Measurements from ENCODE around the gene TRPC1.
"Not testable (repeated sequence)": the region's sequence is repeated elsewhere in the genome, so short reads cannot be mapped to it uniquely, and the experiment has no call there.

Gene TRPC1

DNA sequence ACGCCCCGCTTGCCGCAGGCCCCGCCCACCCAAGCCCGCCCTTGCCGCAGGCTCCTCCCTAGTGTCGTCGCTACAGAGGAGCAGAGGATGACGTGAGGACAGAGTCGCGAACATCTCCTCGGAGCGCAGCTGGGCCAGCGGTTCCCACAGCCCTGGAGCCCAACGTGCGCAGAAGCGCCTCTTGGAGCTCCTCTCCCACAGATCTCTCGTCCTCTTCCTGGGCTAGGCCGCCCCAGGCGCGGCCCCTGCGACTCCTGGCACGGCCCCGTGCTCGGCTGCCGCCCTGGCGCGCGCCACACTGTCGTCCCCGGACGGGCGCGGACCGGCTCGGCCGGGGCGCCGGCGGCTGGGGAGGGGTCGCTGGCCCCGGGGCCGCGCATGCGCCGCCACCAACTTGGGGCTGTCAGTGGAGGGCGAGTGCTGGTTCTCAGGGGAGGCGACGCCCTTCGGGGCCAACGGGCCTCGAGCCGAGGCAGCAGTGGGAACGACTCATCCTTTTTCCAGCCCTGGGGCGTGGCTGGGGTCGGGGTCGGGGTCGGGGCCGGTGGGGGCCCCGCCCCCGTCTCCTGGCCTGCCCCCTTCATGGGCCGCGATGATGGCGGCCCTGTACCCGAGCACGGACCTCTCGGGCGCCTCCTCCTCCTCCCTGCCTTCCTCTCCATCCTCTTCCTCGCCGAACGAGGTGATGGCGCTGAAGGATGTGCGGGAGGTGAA, at the start of gene TRPC1:
Gene TRPC1 (plus strand): TSS at position 67 of the 714 bp plus-strand sequence. CDS start 526 bp downstream, at position 593.
- peak; percentile 83 to 87 for DNase-seq

DNA sequence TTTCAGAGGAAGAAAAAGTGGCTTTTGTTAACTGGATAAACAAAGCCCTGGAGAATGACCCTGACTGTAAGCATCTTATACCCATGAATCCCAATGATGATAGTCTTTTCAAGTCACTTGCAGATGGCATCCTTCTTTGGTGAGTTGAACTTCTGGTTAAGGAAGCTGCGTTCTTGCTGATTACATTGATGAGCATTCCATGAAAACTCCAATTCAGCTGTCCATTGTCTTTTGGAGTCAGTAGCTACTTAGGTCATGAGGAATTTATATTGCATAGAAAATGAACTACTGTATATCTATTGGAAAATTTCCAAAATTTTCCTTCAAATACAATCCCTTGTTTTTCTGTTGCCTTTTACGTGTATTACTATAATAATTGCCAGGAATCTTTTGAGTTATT, 47.7 kb upstream of the TRPC1 start:
- DNase-seq: no peak

DNA sequence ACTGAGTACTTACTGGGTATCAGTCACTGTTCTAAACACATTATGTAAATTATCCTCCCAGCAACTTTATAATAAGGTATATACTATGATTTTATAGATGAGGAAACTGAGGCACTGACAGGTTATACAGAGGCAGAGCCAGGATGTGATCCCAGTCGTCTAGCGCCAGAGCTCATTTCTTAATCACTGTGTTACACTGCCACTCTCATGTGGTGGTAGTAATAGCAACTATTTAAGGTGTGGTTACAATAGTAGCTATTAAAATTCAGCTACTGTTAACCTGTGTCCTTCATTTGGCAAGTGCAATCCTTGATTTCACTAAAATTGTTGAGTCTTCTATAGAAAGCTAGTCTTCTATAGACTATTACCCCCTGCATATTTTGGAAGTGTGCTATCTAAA, 43.1 kb upstream of the TRPC1 start:
- DNase-seq: no peak

DNA sequence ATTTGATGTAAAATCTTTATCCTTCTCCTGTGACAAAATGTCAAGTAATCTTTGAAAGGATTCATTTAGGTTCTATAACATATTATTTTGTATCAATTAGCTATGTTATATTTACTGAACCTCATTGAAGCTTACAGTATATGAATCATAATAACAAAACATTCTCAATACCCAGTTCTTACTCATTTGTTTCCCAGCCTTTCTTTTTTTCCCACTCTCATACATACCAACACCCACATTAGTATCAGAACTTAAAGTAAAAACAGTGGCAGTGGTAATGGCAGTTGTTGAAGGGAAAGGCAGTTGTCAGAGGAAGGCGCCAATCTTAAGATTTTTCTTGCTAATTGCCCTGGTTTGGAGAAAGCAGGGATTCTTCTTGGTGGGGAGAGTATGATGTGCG, 33.2 kb upstream of the TRPC1 start:
- DNase-seq: no peak

DNA sequence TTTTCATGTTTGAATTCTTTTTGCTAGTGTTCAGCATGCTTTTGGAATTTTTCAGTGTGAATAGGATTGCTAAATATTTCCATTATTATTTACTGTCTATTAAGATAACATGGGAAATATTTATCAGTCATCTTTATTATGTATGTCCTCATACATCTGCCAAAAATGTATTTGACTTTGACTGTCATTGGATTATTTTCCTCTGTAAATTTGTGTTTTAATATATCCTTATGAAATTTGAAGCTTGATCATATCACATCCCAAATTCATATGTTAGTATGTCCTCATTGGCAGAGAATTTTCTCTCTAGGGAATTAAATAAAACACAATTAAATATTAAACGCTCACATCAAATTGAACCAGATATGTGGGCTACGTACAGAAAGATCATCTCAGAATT, 32.3 kb upstream of the TRPC1 start:
- no peak for DNase-seq

DNA sequence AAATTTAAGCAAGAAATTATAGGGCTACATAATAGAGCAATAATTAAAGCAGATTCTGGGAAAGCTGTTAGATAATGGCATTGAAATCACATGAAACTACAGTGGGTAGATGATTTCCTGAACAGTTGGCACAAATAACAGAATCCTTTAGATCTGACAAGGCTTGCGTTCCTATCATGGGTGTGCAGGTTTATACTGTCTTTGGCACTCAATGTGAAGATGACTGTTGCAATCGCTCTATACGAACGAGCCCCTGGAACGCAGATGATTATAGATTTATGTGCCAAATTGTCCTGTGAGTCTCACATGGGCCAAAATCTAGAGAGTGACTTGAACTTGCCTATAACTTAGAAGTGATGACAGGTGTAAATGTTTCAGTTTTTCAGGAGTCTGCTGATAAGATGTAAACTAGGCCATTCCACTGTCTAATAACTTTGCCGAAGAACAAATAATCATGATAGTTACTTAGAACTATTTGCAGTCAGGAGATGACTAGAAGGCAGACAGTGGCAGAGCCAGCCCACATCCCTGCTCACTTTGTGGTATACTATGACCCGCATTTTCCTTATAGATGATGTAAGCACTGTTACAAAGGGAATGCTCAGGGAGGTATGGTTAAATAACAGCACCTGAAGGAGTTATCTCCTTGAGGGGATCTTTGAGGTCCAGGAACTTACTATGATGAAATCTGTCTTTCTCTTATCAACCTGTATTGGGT, 30.5 kb upstream of the TRPC1 start:
- DNase-seq: no peak

DNA sequence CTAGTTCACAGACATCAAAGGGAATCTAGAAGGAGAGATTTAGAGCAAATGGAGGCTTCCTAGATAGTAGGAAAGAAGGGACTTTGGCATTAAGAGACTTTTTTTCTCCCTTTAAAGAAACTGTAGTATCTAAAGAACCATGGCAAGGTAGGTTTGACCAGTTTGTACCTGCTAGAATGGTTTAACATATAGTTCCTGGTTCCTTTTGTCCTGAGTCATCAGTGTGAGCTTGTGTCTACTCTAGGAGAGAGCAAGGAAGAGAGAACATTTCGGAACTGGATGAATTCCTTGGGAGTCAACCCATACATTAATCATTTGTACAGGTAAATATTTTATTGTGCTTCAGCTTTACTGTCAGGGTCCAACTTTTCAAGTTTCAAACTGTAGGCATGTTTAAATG, 29.6 kb upstream of the TRPC1 start:
- DNase-seq: no peak

DNA sequence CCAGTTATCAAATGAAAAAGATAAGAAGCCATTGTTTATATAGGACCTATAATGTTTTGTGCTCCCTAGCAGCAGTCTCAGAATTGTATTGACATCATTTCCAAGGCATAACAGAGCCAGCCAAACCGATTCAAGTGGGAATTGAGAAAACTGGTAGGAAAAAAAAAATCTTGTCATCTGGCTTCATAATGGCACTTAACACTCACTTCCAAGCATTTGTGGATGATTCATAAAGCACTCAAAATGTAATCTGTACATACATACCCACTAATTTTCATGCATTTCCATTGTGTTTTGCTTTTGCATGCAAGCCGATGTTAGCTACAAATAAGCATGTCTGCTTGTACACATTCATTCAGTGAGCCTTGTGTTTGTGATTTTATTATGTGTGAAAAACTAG, 18.6 kb upstream of the TRPC1 start:
- no peak for DNase-seq

DNA sequence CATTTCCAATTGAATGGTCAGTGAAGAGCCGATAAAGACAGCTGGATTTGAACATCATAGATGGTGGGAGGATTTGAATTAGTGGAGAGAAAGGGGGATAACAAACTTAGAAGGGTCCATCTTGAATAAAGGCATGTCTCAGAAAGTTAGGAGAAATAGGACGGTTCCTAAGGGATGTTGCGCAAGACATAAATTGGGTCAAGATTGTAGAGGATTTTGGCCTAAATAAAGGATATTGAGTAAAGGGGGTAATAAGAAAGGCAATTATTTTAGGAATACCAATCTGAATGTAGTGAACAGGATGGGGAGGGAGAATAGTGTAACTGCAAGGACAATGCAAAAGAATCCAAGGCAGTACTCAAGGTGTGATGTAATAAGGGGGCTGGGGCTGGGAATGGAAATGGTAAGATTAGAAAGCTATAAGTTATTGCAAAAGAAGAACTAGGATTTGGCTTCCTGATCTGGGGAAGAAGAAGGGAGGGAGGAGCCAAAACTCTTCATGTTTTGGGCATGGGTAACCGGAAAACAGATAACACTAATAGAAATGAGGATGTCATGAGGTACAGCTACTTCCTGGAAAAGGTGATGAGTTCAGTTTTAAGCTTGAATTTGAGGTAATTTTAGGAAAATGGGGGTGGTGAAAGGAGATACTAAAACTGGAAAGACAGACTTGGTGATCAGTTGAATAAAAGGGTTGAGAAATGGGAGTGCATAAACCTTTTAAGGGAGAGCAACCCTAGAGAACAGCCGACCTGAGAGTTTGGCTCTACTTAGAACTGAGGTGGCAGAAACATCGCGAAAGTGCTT, 17.3 kb upstream of the TRPC1 start:
- DNase-seq: no peak

DNA sequence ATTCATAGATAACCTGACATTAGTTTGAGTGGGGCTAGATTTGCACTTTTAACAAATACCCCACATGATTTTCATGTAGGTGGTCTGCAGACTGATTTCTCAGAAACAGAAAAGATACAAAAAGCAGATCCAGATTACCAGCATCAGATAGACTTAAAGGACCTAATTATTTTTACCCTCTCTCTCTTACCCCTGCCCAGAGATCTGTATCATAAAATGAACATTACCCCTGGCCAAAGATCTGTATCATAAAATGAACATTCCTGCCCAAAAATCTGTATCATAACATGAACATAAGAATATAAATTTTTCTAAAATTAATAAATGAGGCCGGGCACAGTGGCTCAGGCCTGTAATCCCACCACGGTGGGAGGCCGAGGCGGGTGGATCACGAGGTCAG, 14.6 kb upstream of the TRPC1 start:
- DNase-seq: no peak

DNA sequence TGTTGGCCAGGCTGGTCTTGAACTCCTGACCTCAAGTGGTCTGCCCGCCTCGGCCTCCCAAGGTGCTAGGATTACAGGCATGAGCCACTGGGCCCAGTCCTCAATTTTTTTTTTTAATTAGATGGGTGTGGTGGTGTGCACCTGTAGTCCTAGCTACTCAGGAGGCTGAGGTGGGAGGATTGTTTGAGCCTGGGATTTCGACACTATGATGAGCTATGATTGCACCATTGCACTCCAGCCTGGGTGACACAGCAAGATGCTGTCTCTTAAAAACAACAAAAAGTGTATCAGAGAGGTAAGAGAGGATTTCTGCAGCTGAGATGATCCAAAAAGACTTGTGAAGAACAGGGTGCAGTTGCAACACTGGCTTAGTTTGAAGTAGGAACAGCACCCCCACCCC, 9.0 kb upstream of the TRPC1 start:
- DNase-seq: not testable (repeated sequence)

DNA sequence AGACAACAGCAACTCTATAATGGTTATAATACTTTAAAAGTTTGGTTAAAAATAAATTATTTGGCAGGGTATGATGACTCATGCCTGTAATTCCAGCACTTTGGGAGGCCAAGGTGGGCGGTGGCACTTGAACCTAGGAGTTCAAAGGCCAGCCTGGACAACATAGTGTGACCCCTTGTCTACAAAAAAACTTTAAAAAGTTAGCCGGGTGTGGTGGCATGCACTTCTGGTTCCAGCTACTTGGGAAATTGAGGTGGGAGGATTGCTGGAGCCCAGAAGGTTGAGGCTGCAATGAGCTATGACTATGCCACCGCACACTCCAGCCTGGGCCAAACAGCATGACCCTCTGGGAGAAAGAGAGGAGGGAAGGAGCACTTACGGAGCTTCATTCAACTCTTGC, 7.7 kb upstream of the TRPC1 start:
- no peak for DNase-seq

DNA sequence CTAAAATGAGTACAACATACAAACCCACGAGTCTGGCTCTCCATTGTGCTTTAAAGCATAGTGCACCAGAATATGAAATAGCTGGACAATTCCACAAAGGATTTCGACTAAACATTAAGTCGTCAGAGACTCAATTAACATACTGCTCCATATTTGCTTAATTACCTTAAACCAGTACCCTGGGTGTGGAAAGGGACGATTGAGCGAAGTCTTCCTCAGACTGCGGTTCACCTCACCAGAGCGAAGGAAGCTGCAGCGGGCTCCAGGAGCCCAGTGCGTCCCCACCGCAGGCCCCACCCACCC, 218 bp upstream of the TRPC1 start:
- DNase-seq: no peak

DNA sequence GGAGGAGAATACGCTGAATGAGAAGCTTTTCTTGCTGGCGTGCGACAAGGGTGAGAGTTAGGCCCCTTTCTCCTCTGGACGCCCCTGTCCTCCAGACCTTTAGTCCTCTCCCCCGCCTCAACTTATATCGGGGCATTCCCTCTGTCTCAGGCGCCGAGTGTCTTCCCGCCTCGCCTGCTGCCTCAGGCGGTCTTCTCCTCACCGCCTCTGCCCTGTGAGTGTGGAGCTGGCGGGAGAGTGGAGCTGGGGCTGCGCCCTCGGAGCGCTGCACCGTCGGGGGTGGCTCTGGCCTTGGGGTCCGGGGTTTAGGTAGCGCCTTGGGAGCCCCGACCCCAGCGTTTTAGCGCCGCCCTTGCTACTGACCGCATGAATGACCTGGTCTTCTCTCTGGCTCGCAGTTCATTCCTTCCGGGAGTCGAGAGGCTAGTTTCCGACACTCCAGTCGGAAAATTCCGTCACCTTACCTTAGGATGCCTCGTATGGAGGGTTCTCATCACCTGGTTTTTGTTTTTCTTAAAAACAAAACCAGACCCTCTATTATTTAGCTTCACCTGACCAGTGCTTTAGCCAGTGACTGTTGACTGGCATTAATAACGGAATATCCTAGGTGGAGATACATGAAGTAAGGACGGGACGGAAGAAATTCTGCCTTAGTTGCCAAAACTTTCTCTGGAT, 985 bp downstream of the TRPC1 start:
- DNase-seq: no peak

DNA sequence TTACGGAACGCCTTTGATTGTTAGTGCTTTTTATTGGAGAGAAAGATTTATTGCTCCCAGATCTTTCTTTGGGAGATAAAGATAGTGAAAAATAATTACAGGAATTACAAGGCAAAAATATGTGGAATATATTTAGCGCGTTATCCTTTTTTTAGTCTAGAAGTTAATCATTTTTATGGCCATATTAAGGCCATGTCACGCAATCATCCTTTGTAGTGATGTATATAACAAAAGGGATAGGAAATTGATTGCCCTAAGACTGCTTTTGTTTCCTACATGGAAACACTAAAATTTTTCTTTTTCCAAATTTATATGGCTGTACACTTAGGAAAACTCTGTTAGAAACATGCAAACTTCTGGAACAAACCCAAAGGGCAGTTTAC, 1.5 kb downstream of the TRPC1 start:
- DNase-seq: no peak

DNA sequence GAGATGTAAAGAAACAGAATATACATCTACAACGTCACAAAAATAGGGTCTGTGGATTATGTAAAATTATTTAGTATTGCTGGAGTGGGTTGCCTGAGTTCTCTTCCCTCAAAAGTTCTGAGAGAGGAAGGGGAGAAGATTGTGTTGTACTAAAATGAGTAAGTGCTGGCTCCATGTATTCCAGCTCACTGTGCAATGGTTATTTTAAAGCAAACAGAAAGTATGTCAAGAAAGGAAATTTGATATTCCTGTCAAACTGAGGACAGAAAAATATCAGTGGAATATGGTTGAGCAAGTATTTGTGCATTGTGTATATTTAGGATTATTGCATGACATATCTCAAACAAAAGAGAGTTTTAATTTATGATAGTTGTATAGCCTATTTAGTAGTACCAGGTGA, 2.2 kb downstream of the TRPC1 start:
- DNase-seq: no peak

DNA sequence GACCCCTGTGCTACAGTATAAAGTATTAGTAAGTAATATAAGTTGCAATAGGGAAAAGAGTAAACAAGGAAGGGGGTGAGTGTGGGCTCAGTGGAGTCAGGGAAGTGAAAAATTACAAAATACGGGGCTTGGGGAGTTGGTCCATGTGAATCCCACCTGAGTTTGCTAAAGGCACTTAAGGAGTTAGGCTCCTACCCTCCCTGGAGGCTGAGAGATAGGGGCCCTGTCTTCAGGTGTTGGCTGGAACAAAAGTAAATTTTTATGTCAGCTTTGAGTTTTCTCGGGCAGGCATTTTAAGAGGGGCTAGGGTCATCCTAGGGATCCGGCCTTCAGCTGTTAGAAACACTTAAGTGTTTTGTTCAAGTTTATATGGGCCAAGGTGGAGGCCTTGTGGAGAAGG, 8.2 kb downstream of the TRPC1 start:
- no peak for DNase-seq

DNA sequence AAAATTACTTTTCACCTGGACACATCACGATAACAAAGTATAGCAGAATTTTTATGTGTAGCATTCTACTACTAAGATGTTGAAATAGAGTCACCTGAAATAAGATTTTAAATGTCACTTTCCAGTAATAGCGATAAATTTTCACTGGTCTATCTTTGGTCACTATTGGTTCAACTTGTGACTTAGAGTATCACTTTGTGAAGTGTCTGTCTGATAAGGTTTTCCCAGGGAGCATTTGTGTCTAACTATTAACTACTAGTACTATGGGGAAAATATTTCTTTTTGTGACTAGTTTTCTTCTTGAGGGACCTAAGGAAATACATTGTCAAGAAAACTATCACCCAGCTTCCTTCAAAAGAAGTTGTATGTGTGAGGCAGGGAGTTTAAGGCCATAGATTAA, 11.0 kb downstream of the TRPC1 start:
- no peak for DNase-seq

DNA sequence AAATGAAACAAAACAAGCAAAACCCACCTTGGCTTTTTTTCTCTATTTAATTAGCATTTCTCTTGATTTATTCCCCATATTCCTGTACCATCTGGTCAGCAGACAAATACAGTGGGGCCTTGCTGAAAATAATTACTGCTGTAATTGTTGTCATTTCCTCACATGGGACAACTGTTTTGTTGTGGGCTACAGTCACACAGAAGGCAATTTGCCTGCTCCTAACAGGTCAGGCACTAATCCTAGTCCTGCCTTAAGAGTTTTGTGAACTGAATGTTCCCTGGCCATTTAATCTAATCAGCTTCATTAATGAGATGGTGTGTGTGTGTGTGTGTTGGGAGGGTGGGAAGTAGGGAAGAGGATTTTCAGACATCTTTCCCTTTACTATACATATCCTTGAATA, 11.6 kb downstream of the TRPC1 start:
- DNase-seq: no peak

DNA sequence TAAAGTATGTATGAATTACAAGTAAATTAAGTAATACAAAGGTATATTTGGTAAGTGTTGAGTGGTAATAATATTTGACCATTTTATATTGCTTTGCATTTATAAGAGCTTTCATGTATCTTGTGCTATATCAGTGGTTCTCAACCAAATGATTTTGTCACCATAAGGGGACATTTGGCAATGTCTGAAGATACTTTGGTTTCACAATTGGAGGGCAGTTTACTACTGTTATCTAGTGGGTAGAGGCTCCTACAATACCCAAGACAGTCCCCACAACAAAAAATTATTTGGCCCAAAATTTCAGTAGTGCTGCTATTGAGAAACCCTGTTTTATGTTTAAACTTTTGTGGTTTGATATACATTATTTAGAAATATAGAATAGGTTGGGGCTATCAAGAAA, 14.6 kb downstream of the TRPC1 start:
- no peak for DNase-seq

DNA sequence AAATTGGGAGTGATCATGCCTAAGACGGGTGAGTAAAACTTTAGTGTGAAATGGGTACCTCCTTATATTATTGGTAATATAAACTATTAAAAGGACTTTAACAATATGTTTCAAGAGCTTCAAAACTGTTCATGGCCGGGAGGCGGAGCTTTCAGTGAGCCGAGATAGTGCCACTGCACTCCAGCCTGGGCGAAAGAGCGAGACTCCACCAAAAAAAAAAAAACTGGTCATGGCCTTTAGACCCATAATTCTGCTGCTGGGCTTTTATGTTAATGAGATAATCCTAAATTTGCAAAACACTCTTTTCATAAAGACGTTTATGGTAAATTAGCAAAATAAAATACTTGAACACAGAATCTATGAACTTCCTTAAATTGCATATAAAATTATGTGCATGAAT, 22.8 kb downstream of the TRPC1 start:
- DNase-seq: no peak

DNA sequence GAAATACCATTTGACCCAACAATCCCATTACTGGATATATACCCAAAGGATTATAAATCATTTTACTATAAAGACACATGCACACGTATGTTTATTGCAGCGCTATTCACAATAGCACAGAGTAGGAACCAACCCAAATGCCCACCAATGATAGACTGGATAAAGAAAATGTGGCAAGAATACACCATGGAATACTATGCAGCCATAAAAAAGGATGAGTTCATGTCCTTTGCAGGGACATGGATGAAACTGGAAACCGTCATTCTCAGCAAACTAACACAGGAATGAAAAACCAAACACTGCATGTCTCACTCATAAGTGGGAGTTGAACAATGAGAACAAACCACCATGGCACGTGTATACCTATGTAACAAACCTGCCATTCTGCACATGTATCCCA, 26.7 kb downstream of the TRPC1 start:
- DNase-seq: not testable (repeated sequence)

DNA sequence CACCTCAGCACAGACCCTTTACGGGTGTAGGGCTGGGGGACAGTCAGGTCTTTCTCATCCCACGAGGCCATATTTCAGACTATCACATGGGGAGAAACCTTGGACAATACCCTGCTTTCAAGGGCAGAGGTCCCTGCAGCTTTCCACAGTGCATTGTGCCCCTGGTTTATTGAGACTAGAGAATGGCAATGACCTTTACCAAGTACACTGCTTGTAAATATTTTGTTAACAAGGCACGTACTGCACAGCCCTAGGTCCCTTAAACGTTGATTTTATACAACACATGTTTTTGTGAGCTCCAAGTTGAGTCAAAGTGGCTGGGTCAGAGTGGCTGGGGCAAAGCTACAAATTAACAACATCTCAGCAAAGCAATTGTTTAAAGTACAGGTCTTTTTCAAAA, 28.8 kb downstream of the TRPC1 start:
- not testable (repeated sequence) for DNase-seq

DNA sequence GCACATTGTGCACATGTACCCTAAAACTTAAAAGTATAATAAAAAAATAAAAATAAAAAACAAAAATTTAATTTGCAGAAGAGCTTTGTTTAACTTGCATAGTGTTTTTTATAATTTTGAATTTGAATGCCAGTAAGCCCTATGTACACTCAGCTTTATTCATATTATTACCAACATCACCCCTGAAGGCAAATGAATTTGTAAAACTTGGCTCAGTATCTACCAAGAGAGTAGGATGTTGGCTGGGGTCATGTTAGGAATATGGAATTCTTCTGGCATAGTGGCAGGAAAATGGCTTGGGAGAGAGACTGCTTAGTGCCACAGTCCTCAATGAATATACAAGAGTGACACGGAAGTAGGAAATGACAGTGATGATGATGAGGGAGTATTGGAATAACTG, 30.7 kb downstream of the TRPC1 start:
- no peak for DNase-seq
